GM21526 (cell line): ENCODE data around the gene TRIML2.
"Not testable (repeated sequence)": the region's sequence is repeated elsewhere in the genome, so short reads cannot be mapped to it uniquely, and the experiment has no call there.

Source experiments
- ATAC-seq: cut with Tn5 transposase; IDR thresholded peaks from one replicate; pipeline ENCODE4 v1.9.1; 2021; ENCODE audit warnings: moderate library complexity; ENCODE audit not compliant: unreplicated experiment, low FRiP score

The TRIML2 gene

DNA sequence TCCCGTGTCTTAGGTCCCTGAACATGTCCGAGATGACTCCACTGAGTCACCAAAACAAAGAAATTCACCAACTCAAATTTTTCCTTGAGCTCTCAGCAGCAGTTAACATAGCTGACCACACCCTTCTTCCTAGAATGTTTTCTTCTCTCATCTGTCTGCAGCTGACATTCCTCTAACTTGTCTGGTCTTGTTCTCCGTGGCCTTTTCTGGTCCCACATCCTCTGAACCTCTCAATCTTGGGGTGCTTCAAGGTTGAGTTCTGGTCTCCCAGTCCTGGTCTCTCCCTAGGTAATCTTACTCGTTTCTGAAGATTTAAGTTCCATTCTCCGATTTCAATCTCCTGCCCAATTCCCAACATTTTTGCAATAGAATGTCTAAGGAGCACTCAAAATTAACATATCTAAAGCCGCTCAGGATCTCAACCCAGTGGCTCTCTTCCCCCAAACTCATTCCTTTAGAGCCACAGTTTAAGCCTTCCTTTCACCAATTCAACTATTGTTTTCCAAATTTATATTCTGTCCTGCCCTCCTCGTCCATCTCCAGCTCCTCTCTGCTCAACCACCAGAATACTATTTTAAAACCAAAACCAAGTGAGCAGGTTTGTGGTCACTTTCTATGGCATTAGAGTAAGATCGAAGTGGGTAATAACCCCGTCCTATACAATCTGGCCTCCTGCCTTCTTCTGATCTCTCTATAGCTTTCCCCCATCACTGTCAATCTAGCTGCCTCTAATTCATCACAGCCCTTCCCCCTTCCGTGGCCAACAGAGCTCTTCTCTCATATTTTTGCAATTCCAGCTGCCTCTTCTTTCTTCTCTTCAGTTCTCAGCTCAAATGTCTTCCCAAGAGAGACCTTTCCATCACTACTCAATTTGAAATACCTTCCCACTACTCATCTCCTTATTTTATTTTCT lies 1.2 kb downstream of the TRIML2 start:
- ATAC-seq = no peak

- no peak for ATAC-seq
These were observed 2.9 kb downstream of the TRIML2 start for GRCh38 chr4:188106454-188106853.

DNA sequence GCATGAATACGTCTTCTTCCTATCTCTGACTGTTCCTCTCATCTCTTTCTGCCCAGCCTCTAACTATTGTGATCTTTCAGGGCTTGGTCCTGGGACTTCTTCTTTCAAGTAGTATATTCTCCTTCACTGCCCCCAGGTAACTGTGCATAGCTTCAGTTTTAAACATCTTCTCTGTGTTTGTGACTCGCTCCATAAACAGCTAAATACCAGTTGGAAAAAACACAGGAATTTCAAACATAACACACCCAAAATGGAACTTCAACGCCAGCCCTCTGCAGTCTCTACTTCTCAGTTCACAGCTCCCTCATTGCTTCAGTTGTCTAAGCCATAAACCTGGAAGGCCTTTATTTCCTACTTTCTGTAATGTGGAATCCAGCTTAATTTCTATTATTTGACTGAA lies 16.6 kb downstream of the TRIML2 start:
- no peak for ATAC-seq

DNA sequence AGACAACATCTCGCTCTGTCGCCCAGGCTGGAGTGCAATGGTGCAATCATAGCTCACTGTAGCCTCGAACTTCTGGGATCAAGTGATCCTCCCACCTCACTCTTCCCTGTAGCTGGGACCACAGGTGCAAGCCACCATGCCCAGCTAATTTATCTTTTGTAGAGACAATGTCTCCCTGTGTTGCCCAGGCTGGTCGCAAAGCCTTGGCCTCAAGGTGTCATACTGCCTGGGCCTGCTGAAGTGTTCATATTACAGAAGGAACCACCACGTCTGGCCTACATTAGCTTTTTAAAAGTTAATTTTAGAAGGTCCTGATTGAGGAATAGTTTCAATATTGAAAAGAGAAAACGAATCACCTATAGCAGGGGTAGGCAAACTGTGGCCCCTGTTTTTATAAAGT lies 22.5 kb downstream of the TRIML2 start:
- no peak for ATAC-seq

GRCh38 chr4:188082796-188083195 lies 26.6 kb downstream of the TRIML2 start:
- ATAC-seq = no peak

DNA sequence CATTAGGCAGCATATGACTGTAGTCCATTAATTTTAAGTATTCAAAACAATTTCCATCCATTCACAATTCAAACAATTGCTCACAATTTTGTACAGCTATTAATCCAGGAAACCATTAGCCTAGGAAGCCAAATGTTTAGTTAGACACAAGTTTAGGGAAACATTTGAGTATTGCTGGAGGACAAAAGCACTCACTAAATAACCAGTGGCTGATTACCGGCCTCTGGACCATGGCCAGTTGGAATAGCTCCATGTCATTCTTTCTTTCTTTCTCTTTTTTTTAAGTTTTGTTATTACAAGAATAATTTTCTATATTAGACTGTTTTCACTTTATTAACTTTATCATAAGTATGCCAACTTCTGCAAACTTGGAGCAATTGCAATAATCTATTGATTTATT lies 31.3 kb downstream of the TRIML2 start:
- no peak for ATAC-seq

DNA sequence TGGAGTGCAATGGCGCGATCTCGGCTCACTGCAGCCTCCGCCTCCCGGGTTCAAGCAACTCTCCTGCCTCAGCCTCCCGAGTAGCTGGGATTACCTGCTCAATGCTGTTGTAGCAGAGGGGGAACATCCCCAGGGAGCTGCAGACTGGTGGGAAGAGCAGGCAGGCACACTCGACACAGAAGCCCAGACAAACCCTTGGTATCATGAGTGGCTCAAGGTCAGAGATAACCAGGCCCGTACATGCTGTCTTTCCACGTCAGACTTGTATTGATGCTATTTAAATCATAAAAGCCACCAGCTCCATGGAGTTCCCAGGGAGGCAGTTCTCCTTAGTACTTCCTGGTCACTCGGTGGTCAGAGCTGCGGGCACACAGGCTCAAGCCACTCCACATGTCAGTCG lies 33.2 kb downstream of the TRIML2 start:
- no peak for ATAC-seq

GRCh38 chr4:188061083-188061482 lies 48.3 kb downstream of the TRIML2 start:
- ATAC-seq = no peak

- no peak for ATAC-seq
These were observed 56.1 kb downstream of the TRIML2 start for GRCh38 chr4:188053302-188053701.

DNA sequence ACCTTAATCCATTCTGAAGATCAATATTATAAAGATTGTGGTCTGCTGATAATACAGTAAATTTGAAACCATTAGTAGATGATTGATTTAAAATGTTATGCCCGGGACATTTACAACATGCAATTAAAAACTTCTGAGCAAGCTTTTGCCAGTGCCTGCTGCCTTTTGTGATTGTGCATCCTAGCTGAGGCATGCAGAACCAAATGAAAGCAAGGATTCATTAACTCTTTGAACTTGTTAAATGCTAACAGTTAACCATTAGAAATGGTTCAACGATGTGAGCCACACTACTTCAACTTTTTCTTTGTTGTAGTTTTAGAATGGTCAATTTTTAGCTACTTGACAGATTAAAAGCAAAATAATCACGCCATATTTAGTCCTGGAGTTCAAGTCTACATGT lies 62.7 kb downstream of the TRIML2 start:
- no peak for ATAC-seq

GRCh38 chr4:188045461-188045860 lies 63.9 kb downstream of the TRIML2 start:
- not testable (repeated sequence) for ATAC-seq

GRCh38 chr4:188043154-188043553 lies 66.2 kb downstream of the TRIML2 start:
- ATAC-seq = no peak

- ATAC-seq = no peak
These were observed 67.2 kb downstream of the TRIML2 start for GRCh38 chr4:188042191-188042590.

DNA sequence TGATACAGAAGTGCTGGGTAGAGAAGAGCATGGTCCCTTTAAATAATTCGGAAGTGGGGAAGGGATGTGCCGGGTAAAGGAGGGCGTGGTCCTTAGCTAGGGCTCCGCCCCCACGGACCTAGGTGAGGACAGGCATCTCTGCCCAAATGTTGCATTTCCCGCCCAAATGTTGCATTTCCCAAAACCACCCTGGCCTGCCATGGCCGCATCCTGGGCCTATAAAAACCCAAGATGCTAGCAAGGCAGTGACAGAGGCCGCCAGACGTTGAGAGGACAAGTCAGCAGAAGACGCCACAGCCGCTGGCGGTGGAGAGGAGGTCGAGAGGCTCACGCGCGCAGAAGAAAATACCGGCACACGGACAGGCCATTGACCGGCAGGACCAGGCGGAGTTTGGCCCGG lies 67.7 kb downstream of the TRIML2 start:
- ATAC-seq = no peak
